Activated naive CD4-positive, alpha-beta T cell treated with Interleukin-2 at 50 U/mL for 16 hours (primary cell): ENCODE data around the gene GLDN.

Experiments used
- DNase-seq: peaks from one replicate; pipeline ENCODE4 v3.0.0-alpha.2; 2020

The GLDN gene

GRCh38 chr15:51323749-51324148 is 17.7 kb upstream of the GLDN start:
- no peak for DNase-seq

GRCh38 chr15:51325167-51325566 is 16.3 kb upstream of the GLDN start:
- DNase-seq, result no peak

GRCh38 chr15:51327081-51327480 is 14.4 kb upstream of the GLDN start:
- no peak for DNase-seq

GRCh38 chr15:51328926-51329325 is 12.5 kb upstream of the GLDN start:
- DNase-seq, result no peak

- DNase-seq, result no peak
Observed at GRCh38 chr15:51331141-51331540, 10.3 kb upstream of the GLDN start.

DNA sequence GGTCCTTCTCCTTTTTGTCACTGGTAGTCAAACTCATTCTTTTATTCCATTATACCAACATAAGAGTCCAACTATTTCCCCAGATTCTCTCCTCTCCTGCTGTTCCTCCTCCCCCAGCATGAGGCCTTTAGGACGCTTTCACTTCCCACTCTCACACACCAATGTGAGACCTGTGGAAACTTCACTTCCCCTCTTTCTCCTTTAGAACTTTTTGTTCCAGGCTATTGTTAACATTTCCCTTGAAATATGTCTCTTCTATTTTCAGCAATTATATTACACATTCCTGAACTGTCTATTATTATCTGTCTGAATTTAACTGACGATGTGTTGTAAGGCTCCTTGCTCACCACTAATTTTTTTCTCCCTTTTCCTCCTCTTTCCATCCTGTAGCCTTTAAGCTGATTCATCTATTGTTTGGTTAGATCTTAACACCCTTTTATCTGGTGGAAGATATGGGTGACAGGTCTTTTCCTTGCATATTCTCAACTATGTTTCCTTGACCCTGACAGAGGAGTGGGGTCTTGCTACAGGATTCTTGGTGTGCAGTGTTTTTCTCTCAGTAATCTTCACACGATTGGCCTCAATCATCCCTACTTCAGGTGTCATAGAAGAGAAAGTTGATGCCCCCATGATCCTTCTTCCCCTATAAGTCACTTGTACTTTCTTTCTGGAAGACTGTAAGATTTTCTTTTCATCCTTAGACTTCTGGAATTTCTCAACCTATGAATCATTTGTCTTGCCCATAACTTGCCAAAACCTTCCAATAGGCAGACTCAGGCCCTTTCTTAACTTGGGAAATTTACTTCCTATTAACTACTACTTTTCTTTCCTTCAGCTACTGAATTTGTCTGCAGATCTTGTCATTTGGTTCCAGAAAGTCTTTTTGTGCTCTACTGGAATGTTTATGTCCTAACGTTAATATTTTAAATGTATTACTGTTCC is 9.0 kb upstream of the GLDN start:
- no peak for DNase-seq

GRCh38 chr15:51333571-51333970 is 7.9 kb upstream of the GLDN start:
- DNase-seq, result no peak

GRCh38 chr15:51334011-51334451 is 7.4 kb upstream of the GLDN start:
- DNase-seq, result no peak

DNA sequence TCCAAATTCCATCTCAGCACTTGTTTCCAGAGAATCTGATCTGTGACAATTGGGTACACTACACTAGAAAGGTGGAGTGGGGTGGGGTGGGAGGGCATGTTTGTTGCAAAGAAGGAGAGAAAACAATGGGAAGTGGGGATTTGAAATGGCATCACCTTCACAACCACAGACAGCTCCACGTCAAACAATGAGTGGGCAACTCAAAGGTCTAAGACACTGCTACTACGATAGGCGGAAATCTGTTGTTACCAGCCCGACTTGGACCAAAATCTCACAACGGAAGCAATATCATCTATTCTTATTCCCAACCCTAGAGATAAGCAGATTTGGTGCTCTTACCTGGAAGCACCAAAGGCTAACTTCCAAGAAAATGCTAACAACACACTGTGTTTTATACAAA is 6.4 kb upstream of the GLDN start:
- DNase-seq, result no peak

DNA sequence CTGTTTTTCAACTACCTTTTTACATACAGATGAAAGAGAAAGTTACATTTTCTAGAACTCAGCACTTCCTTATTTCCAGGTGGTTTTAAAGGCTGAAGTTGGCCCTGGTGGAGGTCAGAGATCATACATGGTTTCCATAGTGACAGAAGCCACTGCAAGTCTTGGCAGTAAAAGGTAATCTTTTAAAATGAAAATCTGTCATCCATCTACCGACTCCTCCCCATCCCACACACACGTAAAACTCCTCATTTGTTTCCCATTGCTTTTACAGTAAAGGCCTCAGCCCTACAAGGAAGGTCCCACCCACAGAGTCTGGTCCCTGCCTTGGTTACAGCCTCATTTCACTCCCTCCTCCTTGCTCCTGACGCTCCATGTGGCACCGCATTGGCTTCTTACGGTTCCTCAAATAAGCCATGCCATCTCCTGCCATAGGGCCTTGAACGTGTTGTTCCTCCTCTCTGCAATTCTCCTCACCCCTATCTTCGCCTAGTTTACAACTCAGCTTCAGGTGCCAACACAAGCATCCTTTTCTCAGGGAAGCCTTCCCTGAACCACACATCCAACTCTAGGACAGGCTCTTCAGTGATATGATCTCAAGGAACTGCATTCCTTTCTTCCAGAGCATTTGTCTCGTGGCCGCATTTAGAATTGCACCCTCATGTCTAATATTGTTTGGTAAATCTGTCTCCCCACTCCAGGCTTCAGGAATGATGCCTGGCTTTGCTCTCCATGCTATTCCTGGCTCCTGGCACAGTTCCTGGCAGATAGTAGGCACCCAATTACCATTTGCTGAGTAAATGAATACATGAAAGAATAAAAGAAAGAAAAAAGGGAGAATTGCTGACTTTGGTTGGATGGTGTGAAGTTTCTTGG is 5.7 kb upstream of the GLDN start:
- no peak for DNase-seq

DNA sequence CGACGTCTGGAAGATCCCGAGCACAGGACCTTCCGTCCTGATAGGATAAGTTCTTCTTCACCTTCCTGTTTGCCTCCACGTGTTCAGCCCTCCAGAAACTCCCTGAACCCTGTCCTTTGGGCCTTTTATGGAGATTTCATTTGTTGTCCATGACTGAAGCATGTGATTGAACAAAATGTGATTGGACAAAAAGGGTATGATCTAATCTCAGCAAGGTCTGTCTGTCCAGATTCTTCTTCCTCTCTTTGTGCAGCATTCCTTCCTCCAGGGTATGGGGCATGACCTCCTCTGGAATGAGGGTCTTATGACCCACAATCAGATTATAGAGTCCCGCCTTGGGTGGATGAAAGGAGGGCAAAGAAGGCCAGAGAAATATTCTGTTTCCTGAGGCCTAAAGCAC is 3.0 kb upstream of the GLDN start, which contains the start of gene CYP19A1:
Gene CYP19A1 (minus strand): TSS at position 101 of the 400 bp plus-strand sequence. CDS start 95,684 bp downstream, outside the sequence.
- no peak for DNase-seq

DNA sequence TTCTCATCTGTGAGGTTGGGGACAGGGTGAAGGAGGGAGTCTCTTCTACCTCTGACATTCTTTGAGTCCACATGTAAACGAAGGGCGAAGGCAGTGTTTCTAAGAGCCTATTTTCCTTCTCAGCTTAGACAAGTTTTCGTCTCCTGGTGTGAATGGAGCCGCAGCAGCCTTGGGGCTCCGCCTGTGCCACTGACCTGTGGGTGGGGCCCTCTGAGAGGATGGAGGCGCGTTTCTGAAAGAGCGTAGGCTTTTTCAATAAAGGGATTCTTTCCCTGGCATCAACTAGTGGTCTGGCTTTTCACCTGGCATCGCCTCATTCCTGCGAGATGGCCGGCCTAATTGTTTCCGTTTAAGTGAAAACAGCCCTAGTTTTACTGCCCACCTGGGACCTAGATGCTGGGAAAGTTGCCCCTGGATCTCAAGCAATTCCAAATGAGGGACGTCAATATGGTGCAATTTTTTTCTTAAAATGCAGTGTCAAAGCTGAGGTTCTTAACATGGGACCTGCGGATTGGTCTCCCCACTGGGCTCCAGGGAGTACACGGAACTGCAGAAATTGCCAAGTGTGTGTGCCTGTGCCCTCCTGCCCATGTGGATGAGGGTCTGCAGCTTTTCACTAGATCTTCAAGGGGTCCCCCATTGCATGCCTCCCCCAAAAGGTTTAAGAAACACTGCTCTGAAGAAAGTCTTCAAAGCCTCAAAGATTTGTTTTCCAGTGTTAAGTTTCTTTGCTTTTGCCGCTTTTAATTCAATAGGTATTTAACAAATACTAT is 958 bp downstream of the GLDN start:
- no peak for DNase-seq

- DNase-seq, result no peak
Observed at GRCh38 chr15:51343466-51343865, 2.0 kb downstream of the GLDN start.

- DNase-seq, result no peak
Observed at GRCh38 chr15:51346136-51346535, 4.7 kb downstream of the GLDN start.

DNA sequence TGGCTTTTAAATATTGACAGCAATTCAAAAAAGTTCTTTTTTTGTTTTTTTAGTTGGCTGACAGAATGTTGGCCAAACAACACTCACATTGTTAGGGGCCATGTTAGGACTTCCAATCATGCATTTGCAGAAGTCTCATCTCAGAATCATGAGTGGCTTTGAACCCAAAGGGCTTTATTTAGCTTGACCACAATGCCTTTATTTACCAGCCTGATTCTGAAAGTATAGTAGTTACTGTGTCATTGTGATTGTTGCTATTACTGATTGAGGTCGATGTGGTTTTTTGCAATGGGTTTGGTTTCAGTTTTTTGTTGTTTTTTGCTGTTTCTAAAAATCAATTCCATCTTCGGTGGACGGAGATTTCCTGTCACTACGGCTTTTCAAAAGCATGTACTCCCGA is 7.2 kb downstream of the GLDN start:
- DNase-seq, result no peak

DNA sequence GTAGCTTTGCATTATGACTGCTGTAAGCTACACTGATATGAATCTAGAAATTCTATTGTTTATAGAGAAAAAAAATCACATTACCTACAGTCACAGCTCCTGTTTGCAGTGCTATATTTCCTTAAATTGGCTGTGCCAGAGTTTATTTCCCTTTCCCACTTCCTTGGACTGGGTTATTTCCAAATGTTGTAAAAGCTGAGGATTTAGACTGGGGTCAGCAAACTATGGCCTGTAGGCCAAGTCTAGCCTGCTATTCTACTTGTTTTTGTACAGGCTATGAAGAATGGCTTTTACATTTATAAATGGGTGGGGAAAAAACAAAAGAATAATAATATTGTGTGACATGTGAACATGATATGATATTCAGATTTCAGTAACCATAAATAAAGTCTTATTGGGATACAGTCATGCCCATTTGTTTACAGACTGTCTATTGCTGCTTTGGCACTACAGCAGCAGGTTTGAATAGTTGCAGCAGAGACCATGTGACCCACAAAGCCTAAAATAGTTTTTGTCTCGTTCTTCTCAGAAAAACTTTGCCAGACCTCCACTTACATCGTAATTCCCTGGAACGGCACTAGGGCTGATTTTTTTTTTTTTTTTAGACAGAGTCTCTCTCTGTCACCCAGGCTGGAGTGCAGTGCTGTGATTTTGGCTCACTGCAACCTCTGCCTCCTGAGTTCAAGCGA is 7.8 kb downstream of the GLDN start:
- DNase-seq, result no peak

GRCh38 chr15:51350723-51351122 is 9.3 kb downstream of the GLDN start:
- no peak for DNase-seq

DNA sequence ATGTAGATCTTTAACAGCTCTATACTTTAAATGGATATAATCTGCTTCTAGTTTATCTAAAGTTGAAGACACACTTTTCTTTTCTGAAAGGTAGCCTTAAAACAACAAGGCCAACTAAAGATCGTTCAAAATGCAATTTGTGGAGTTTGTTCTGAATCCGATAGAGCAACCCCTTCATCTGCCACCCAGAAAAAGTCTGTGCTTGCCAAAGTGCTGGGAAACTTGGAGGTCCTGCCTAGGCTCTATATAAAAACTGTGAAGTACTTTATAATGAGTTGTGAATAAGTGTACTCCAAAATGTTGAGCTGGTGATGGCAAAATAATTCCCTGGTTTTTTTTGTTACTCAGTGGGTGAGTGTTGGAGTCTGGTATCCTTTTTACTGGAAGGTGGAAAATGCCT is 12.5 kb downstream of the GLDN start:
- DNase-seq, result no peak

DNA sequence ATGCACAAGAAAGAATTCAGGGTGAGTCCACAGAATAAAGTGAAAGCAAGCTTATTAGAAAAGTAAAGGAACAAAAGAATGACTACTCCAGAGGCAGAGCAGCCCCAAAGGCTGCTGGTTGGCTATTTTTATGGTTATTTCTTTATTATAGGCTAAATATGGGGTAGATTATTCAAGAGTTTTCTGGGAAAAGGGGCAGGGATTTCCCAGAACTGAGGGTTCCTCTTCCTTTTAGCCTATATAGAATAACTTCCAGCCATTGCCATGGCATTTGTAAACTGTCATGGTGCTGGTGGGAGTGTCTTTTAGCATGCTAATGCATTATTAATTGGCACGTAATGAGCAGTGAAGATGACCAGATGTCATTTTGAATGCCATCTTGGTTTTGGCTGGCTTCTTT is 13.6 kb downstream of the GLDN start:
- no peak for DNase-seq

DNA sequence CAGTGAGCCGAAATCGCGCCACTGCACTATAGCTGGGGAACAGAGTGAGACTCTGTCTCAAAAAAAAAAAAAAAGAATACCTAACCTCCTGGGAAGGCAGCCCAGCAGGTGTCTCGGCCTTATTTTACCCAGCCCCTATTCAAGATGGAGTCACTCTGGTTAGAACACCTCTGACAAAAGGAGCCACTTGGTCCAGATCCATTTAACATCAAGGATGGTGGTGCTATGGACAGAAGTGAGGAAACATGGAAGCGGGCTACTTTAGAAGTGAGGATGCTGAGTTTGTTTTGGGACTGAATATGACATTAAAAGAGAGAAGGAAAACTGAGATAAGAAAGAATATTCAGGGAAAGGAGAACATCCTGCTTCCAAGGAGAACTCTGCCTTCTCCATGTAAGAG is 14.7 kb downstream of the GLDN start:
- DNase-seq, result no peak

GRCh38 chr15:51356983-51357382 is 15.5 kb downstream of the GLDN start:
- no peak for DNase-seq

GRCh38 chr15:51359981-51360380 is 18.5 kb downstream of the GLDN start:
- DNase-seq, result no peak
